Measurements from ENCODE around the gene PCGF2. TPM values are rescaled to one million over a fixed set of nuclear protein-coding genes. Genes with fewer than 3 reads are reported as not detected.
A peak's percentile ranks its signal among the peaks of the same experiment; 100 is the strongest.

Gene PCGF2
- total and polyA plus RNA-seq, 9 of the 15 experiments (the other 6 are each of a cell fraction or from before 2014, with no cell fraction given) = 1.3 to 33.4 (median 7.0) TPM

GRCh38 chr17:38693700-38694329 lies 54.3 kb downstream of the PCGF2 start:
- Histone ChIP-seq H3K9ac (ENCODE audit: insufficient read depth in 1 of 2, low read depth in 2 of 2, low read length in 2 of 2) (peak overlapping the region in 1 of 2 experiments; percentile 82; a peak in 2 of 4 replicates), H3K36me3 (ENCODE audit: control insufficient read depth, insufficient read depth, low read length) (no peaks in the 10 kb centered on the region), H3K4me1 (replicated peaks in 1 of 2; ENCODE audit: control insufficient read depth in 2 of 2, insufficient read depth in 2 of 2, low read length in 2 of 2) (peaks cover 0 to 18% of the 10 kb centered on the region in 2 experiments; a peak in 2 of 5 replicates), H3K9me1 (ENCODE audit: control insufficient read depth, insufficient read depth, low read length) (no peaks in the 10 kb centered on the region), H3K79me2 (ENCODE audit: control insufficient read depth, insufficient read depth, low read length) (no peaks in the 10 kb centered on the region), H4K20me1 (replicated peaks; ENCODE audit: control insufficient read depth, insufficient read depth, low read length) (no peaks in the 10 kb centered on the region), H3K4me2 (ENCODE audit: insufficient read depth, low read length) (no peak overlapping the region), H3K27me3 (ENCODE audit: control insufficient read depth in 2 of 2, insufficient read depth in 2 of 2, low read length in 2 of 2) (no peaks in the 10 kb centered on the region), H3K27ac (ENCODE audit: extremely low read depth, low read depth, low read length) (no peak overlapping the region), H2AFZ (ENCODE audit: low read depth, low read length) (no peak overlapping the region), H3K4me3 (no peak overlapping the region), H3K9me3 (replicated peaks; ENCODE audit: control insufficient read depth, insufficient read depth, low read depth, low read length) (no peaks in the 10 kb centered on the region)
- FAIRE-seq = no peak
- TF ChIP-seq GTF3C2 (IDR thresholded peaks at IDR 0.05; ENCODE audit: borderline replicate concordance, extremely low read depth, insufficient read length) (no peak), KAT8 (IDR thresholded peaks at IDR 0.05; ENCODE audit: low read depth) (no peak), CXXC5 (CRISPR knock-in tag; IDR thresholded peaks at IDR 0.05) (no peak), ZNF3 (CRISPR knock-in tag; IDR thresholded peaks at IDR 0.05) (no peak), ZBTB26 (CRISPR knock-in tag; IDR thresholded peaks at IDR 0.05) (no peak), SETDB1 (IDR thresholded peaks at IDR 0.05; ENCODE audit: low read length) (no peak), HSF4 (CRISPR knock-in tag; IDR thresholded peaks at IDR 0.05; ENCODE audit: borderline replicate concordance) (no peak), ZNF583 (CRISPR knock-in tag; IDR thresholded peaks at IDR 0.05) (no peak), ZNF77 (CRISPR knock-in tag; IDR thresholded peaks at IDR 0.05) (no peak)
- no peak for ATAC-seq
- ChIA-PET POLR2A (interaction anchor here (0.6 kb wide), 1 partner anchor 8 kb away, joined by 3 read pairs; no protein-coding TSS in a partner anchor), CTCF (ENCODE audit: low intra/inter-chr PET ratio) (no interaction called here)
- in situ Hi-C loops (cut with MboI) = no loop called here
- DNase-seq (ENCODE audit: extremely low read depth in 1 of 4, low spot score in 3 of 4) = no peak
- BruUV-seq (replicated peaks) = no TSS peak
- intact Hi-C loops (cut with micrococcal nuclease) = no loop called here
- WGBS (ENCODE audit: insufficient coverage, low coverage, missing lambda C conversion rate) = 55% methylated on average over 12 of the region's 12 CpGs

Measured in K562 (cell line).